ENCODE results near the gene TBC1D8. TPM values are rescaled to one million over a fixed set of nuclear protein-coding genes. Genes with fewer than 3 reads are reported as not detected.

The TBC1D8 gene
- total RNA-seq, 1 experiment from 2014 or later: 48.1 TPM

- H3K27ac Mint-ChIP-seq (ENCODE audit: low read depth, unreplicated experiment): peak overlapping the region; percentile 90
- H3K9me3 Mint-ChIP-seq (ENCODE audit: unreplicated experiment): no peaks in the 10 kb centered on the region
- ChIA-PET CTCF (interaction anchor here (1.5 kb wide), 1 partner anchor 76 kb away, joined by 3 read pairs; no protein-coding TSS in a partner anchor), POLR2A (interaction anchor here (0.9 to 5.2 kb wide), 10 partner anchors 8 to 110 kb away, joined by 3 to 72 read pairs (median 3); partner anchors contain the start of gene TBC1D8)
- no peak for DNase-seq (ENCODE audit: unreplicated experiment)
- H3K36me3 Mint-ChIP-seq (ENCODE audit: insufficient read depth, unreplicated experiment): peaks cover 10% of the 10 kb centered on the region
- intact Hi-C loops (cut with micrococcal nuclease): loop anchor here (5.0 kb wide), 1 partner anchor 40 kb away; the partner anchor contains the start of gene TBC1D8
- no peaks in the 10 kb centered on the region for H3K27me3 Mint-ChIP-seq (ENCODE audit: insufficient read depth, unreplicated experiment)
- BruUV-seq (replicated peaks): no TSS peak
- peak overlapping the region; percentile 67 for H3K4me3 Mint-ChIP-seq (ENCODE audit: unreplicated experiment)
- TF ChIP-seq, protein P1, sequence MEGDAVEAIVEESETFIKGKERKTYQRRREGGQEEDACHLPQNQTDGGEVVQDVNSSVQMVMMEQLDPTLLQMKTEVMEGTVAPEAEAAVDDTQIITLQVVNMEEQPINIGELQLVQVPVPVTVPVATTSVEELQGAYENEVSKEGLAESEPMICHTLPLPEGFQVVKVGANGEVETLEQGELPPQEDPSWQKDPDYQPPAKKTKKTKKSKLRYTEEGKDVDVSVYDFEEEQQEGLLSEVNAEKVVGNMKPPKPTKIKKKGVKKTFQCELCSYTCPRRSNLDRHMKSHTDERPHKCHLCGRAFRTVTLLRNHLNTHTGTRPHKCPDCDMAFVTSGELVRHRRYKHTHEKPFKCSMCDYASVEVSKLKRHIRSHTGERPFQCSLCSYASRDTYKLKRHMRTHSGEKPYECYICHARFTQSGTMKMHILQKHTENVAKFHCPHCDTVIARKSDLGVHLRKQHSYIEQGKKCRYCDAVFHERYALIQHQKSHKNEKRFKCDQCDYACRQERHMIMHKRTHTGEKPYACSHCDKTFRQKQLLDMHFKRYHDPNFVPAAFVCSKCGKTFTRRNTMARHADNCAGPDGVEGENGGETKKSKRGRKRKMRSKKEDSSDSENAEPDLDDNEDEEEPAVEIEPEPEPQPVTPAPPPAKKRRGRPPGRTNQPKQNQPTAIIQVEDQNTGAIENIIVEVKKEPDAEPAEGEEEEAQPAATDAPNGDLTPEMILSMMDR (IDR thresholded peaks at IDR 0.05; ENCODE audit: unreplicated experiment): no peak
- peaks cover 49% of the 10 kb centered on the region for H3K4me1 Mint-ChIP-seq (ENCODE audit: insufficient read depth, unreplicated experiment)
Measured at GRCh38 chr2:101112772-101113157, 38.4 kb downstream of the TBC1D8 start.

DNA sequence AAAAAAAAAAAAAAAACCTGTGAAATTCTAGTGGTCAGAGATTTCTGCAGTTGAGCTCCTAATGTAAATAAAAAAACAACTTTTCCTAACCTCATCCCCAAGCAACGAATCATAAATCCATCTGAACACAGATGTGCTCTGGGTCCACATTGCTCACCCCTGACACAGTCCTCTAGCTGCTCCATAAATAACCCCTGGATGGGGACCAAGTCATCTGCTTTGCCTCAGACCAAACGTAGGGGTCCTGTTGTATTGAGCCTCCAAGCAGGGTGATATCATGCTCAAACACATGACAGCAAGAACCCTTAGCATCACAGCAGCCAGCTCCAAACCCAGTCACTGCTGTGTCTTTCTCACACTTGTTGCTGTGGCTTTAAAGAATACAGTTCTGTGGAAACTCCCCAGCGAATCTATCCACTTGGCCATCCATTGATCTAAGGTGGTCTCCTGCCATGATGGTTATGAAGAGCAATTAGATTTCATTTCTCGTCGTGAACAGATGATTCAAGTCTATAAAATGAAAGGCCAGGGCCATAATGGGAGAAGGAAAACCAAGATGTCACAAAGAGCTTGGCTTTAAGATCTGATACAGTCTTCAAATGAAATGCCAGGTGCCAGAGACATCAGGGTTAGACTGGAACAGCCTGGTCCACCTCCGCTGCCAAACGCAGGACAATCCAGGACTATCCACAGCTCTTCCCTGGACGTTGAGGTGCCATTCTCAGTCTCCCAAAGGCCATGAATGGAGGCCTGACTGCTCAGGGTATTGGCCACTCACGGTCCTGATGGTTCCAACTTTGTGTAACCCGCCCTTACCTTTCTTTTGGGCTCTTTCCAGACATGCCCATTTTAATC lies 39.0 kb downstream of the TBC1D8 start:
- BruUV-seq (replicated peaks): no TSS peak
- CTCF ChIA-PET: interaction anchor here (1.3 kb wide), 1 partner anchor 77 kb away, joined by 3 read pairs; no protein-coding TSS in a partner anchor
- Mint-ChIP-seq H3K4me3 (ENCODE audit: unreplicated experiment) (peak overlapping the region; percentile 67), H3K27me3 (ENCODE audit: insufficient read depth, unreplicated experiment) (no peaks in the 10 kb centered on the region), H3K36me3 (ENCODE audit: insufficient read depth, unreplicated experiment) (peaks cover 6% of the 10 kb centered on the region), H3K9me3 (ENCODE audit: unreplicated experiment) (no peaks in the 10 kb centered on the region), H3K4me1 (ENCODE audit: insufficient read depth, unreplicated experiment) (peaks cover 52% of the 10 kb centered on the region), H3K27ac (ENCODE audit: low read depth, unreplicated experiment) (peak overlapping the region; percentile 90)
- peak; percentile 56 for DNase-seq (ENCODE audit: unreplicated experiment)
- POLR2A ChIA-PET: interaction anchor here (0.6 to 5.2 kb wide), 9 partner anchors 8 to 88 kb away, joined by 3 to 72 read pairs (median 3); partner anchors contain the start of gene TBC1D8
- intact Hi-C loops (cut with micrococcal nuclease): loop anchor here (5.0 kb wide), 1 partner anchor 40 kb away; the partner anchor contains the start of gene TBC1D8
- TF ChIP-seq, protein P1 (IDR thresholded peaks at IDR 0.05; ENCODE audit: unreplicated experiment): no peak

GRCh38 chr2:101111262-101111838 lies 39.8 kb downstream of the TBC1D8 start:
- no peaks in the 10 kb centered on the region for H3K27me3 Mint-ChIP-seq (ENCODE audit: insufficient read depth, unreplicated experiment)
- TF ChIP-seq, protein P1 (IDR thresholded peaks at IDR 0.05; ENCODE audit: unreplicated experiment): no peak
- ChIA-PET CTCF (interaction anchor here (1.3 kb wide), 2 partner anchors 23 to 78 kb away, joined by 3 read pairs; no protein-coding TSS in a partner anchor), POLR2A (interaction anchor here (0.5 to 5.2 kb wide), 5 partner anchors 12 to 73 kb away, joined by 3 to 72 read pairs (median 8); partner anchors contain the start of gene TBC1D8)
- no peak for DNase-seq (ENCODE audit: unreplicated experiment)
- intact Hi-C loops (cut with micrococcal nuclease): loop anchor here (5.0 kb wide), 1 partner anchor 41 kb away; the partner anchor contains the start of gene TBC1D8
- H3K4me1 Mint-ChIP-seq (ENCODE audit: insufficient read depth, unreplicated experiment): peaks cover 58% of the 10 kb centered on the region
- BruUV-seq (replicated peaks): no TSS peak
- no peaks in the 10 kb centered on the region for H3K9me3 Mint-ChIP-seq (ENCODE audit: unreplicated experiment)
- H3K4me3 Mint-ChIP-seq (ENCODE audit: unreplicated experiment): peak overlapping the region; percentile 67
- peak overlapping the region; percentile 90 for H3K27ac Mint-ChIP-seq (ENCODE audit: low read depth, unreplicated experiment)
- peaks cover 6% of the 10 kb centered on the region for H3K36me3 Mint-ChIP-seq (ENCODE audit: insufficient read depth, unreplicated experiment)
